ENCODE data around the gene IKZF4. TPM values are rescaled to one million over a fixed set of nuclear protein-coding genes. Genes with fewer than 3 reads are reported as not detected.
"Not testable (repeated sequence)": the region's sequence is repeated elsewhere in the genome, so short reads cannot be mapped to it uniquely, and the experiment has no call there.

IKZF4 gene
- total and polyA plus RNA-seq, 3 donors from 2014 or later = 10.7 to 17.7 (median 13.9) TPM

DNA sequence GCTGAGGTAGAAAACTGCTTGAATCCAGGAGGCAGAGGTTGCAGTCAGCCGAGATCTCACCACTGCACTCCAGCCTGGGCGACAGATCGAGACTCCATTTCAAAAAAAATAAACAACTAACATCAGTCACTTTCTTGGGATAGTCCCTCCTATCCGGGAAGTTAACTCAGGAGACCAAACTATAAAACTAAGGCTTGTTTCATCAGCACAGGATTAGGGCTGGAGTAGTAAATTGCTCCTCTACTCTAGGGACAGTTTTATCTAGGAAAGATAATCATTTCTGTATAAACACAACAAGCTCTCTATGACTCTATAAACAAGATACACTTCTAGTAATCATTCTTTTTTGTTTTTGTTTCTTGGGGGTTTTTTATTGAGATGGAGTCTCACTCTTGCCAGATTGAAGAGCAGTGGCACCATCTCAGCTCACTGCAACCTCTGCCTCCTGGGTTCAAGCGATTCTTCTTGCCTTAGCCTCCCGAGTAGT, 32.6 kb downstream of the IKZF4 start:
- no peaks in the 10 kb centered on the region for H3K36me3 ChIP-seq (ENCODE audit: low read depth, missing control alignments)
- H3K9me3 ChIP-seq = no peaks in the 10 kb centered on the region
- no peak overlapping the region for H3K4me3 ChIP-seq
- TF ChIP-seq POLR2A (IDR thresholded peaks at IDR 0.05) = no peak
- TF ChIP-seq, protein P1, sequence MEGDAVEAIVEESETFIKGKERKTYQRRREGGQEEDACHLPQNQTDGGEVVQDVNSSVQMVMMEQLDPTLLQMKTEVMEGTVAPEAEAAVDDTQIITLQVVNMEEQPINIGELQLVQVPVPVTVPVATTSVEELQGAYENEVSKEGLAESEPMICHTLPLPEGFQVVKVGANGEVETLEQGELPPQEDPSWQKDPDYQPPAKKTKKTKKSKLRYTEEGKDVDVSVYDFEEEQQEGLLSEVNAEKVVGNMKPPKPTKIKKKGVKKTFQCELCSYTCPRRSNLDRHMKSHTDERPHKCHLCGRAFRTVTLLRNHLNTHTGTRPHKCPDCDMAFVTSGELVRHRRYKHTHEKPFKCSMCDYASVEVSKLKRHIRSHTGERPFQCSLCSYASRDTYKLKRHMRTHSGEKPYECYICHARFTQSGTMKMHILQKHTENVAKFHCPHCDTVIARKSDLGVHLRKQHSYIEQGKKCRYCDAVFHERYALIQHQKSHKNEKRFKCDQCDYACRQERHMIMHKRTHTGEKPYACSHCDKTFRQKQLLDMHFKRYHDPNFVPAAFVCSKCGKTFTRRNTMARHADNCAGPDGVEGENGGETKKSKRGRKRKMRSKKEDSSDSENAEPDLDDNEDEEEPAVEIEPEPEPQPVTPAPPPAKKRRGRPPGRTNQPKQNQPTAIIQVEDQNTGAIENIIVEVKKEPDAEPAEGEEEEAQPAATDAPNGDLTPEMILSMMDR (IDR thresholded peaks at IDR 0.05) = no peak
- H3K27ac ChIP-seq = no peak overlapping the region
- no peaks in the 10 kb centered on the region for H3K27me3 ChIP-seq
- H3K4me1 ChIP-seq = no peaks in the 10 kb centered on the region
- intact Hi-C loops (cut with DNase I; ENCODE audit: low total_unique reads) = no loop called here
- no peak for DNase-seq
- 86 to 88% methylated on average over 6 of the region's 6 CpGs for WGBS, 2 donors

DNA sequence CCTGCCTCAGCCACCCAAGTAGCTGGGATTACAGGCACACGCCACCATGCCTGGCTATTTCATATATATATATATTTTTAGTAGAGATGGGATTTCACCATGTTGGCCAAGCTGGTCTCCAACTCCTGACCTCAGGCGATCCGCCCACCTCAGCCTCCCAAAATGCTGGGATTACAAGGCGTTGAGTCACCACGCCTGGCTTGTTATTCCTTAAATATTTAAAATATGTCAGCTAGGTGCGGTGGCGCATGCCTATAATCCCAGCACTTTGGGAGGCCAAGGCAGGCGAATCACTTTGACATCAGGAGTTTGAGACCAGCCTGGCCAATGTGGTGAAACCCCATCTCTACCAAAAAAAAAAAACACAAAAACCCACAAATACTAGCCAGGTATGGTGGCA, 39.1 kb downstream of the IKZF4 start:
- 91 to 94% methylated on average over 8 of the region's 8 CpGs for WGBS, 2 donors
- H3K27ac ChIP-seq; H3K27me3 ChIP-seq; H3K4me3 ChIP-seq; intact Hi-C loops (cut with DNase I; ENCODE audit: low total_unique reads); DNase-seq; H3K4me1 ChIP-seq; H3K36me3 ChIP-seq (ENCODE audit: low read depth, missing control alignments); H3K9me3 ChIP-seq: not testable (repeated sequence)

DNA sequence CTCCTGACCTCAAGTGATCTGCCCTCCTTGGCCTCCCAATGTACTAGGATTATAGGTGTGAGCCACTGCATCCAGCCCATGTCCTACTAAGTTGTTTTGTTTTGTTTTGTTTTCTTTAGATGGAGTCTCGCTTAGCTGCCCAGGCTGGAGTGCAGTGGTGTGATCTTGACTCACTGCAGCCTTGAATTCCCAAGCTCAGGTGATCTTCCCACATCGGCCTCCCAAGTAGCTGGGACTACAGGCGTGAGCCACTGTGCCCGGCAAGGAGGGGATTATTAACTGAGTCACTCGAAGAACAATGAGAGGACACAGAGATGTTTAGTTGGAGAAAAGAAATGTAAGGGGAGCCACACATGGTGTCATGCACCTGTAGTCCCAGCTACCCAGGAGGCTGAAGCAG, 41.1 kb downstream of the IKZF4 start:
- TF ChIP-seq, protein P1 (IDR thresholded peaks at IDR 0.05) = no peak
- TF ChIP-seq POLR2A (IDR thresholded peaks at IDR 0.05) = no peak
- Histone ChIP-seq H3K9me3 (no peaks in the 10 kb centered on the region), H3K36me3 (ENCODE audit: low read depth, missing control alignments) (no peaks in the 10 kb centered on the region), H3K4me3 (no peak overlapping the region), H3K4me1 (no peaks in the 10 kb centered on the region), H3K27ac (no peak overlapping the region), H3K27me3 (no peaks in the 10 kb centered on the region)
- WGBS, 2 donors = 73 to 75% methylated on average over 5 of the region's 5 CpGs
- intact Hi-C loops (cut with DNase I; ENCODE audit: low total_unique reads) = no loop called here
- DNase-seq = no peak

DNA sequence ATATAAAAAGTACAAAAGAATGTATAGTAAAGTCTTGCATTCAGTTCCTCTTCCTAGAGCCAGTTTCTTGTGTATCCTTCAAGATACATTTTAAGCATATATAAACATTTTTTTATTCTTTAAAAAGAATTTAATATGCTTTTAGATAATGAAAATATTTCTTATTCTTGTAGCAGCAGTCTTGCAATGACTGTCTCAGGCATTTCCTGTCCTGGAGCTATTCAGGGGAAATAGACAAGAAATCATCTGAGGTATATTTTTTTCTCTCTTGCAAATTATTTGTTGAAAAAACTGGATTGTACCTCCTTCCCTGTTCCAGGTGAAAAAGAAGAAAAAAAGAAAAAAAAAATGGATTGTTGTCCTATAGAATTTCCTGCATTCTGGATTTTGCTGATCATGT, 42.2 kb downstream of the IKZF4 start:
- Histone ChIP-seq H3K4me3 (no peak overlapping the region), H3K4me1 (no peaks in the 10 kb centered on the region), H3K36me3 (ENCODE audit: low read depth, missing control alignments) (no peaks in the 10 kb centered on the region), H3K9me3 (no peaks in the 10 kb centered on the region), H3K27me3 (no peaks in the 10 kb centered on the region), H3K27ac (no peak overlapping the region)
- TF ChIP-seq POLR2A (IDR thresholded peaks at IDR 0.05) = no peak
- TF ChIP-seq, protein P1 (IDR thresholded peaks at IDR 0.05) = no peak
- no peak for DNase-seq
- intact Hi-C loops (cut with DNase I; ENCODE audit: low total_unique reads) = no loop called here

DNA sequence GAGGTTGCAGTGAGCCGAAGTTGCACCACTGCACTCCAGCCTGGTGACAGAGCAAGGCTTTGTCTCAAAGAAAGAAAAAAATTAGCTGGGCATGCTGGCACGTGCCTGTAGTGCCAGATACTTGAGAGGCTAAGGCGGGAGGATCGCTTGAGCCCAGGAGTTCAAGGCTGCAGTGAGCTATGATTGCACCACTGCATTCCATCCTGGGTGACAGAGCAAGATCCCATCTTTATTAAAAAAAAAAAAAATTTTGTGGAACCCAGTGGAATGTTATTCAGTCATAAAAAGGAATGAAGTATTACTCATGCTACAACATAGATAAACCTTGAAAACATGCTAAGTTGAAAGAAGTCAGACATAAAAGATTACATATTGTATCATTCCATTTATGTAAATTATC, 50.8 kb downstream of the IKZF4 start:
- H3K9me3 ChIP-seq = no peaks in the 10 kb centered on the region
- H3K27me3 ChIP-seq = no peaks in the 10 kb centered on the region
- no peak overlapping the region for H3K4me3 ChIP-seq
- no peak for TF ChIP-seq POLR2A (IDR thresholded peaks at IDR 0.05)
- TF ChIP-seq, protein P1 (IDR thresholded peaks at IDR 0.05) = no peak
- DNase-seq = no peak
- no peak overlapping the region for H3K27ac ChIP-seq
- intact Hi-C loops (cut with DNase I; ENCODE audit: low total_unique reads) = no loop called here
- no peaks in the 10 kb centered on the region for H3K4me1 ChIP-seq
- WGBS, 2 donors = 52 to 76% methylated on average over 4 of the region's 4 CpGs
- H3K36me3 ChIP-seq (ENCODE audit: low read depth, missing control alignments) = no peaks in the 10 kb centered on the region
